Karpas-422 (cell line): ENCODE measurements around the gene CNTN4. TPM values are rescaled to one million over a fixed set of nuclear protein-coding genes. Genes with fewer than 3 reads are reported as not detected.

Source experiments
- DNase-seq: peaks from one replicate; pipeline ENCODE4 v3.0.0-alpha.2; 2015
- H2AFZ ChIP-seq: fragments of 200-600 bp; sonication (generic); 2 replicates; pipeline ENCODE4 v1.6.1; 2014; ENCODE audit warnings: antibody characterized with exemption, low read length, mixed read lengths
- H3K27ac ChIP-seq: fragments of 200-600 bp; sonication (generic); 2 replicates; pipeline ENCODE4 v1.5.1; 2014; ENCODE audit warnings: mild to moderate bottlenecking, low read length, moderate library complexity
- H3K27me3 ChIP-seq: fragments of 200-600 bp; sonication (generic); 2 replicates; pipeline ENCODE4 v1.6.1; 2014; ENCODE audit warnings: low read length, mixed read lengths
- H3K36me3 ChIP-seq: fragments of 200-600 bp; sonication (generic); 2 replicates; pipeline ENCODE4 v1.6.1; 2014; ENCODE audit warnings: low read length, mixed read lengths; ENCODE audit not compliant: insufficient read depth
- H3K4me1 ChIP-seq: fragments of 200-600 bp; sonication (generic); 2 replicates; pipeline ENCODE4 v1.6.1; 2014; ENCODE audit warnings: mild to moderate bottlenecking, low read length, mixed read lengths
- H3K4me2 ChIP-seq: fragments of 200-600 bp; sonication (generic); 2 replicates; pipeline ENCODE4 v1.6.1; 2014; ENCODE audit warnings: low read length, low read depth, mild to moderate bottlenecking; ENCODE audit not compliant: poor library complexity, severe bottlenecking
- H3K4me3 ChIP-seq: fragments of 200-600 bp; sonication (generic); 2 replicates; pipeline ENCODE4 v1.5.1; 2014; ENCODE audit warnings: mild to moderate bottlenecking, antibody characterized with exemption, low read length, mixed read lengths
- H3K79me2 ChIP-seq: fragments of 200-600 bp; sonication (generic); 2 replicates; pipeline ENCODE4 v1.6.1; 2014; ENCODE audit warnings: mild to moderate bottlenecking, low read length, mixed read lengths
- H3K9ac ChIP-seq: fragments of 200-600 bp; sonication (generic); 2 replicates; pipeline ENCODE4 v1.6.0; 2014; ENCODE audit warnings: low read length
- H3K9me2 ChIP-seq: fragments of 200-600 bp; sonication (generic), shearing (Covaris generic); replicated peaks from 2 replicates; pipeline ENCODE4 v1.6.0; 2014; ENCODE audit warnings: mild to moderate bottlenecking, low read length, moderate library complexity; ENCODE audit not compliant: insufficient read depth
- H3K9me3 ChIP-seq: fragments of 300-700, 200-600 bp; sonication (generic); 2 replicates; pipeline ENCODE4 v1.6.1; 2014; ENCODE audit warnings: low read length, mixed read lengths
- H4K20me1 ChIP-seq: fragments of 200-600 bp; sonication (generic); 2 replicates; pipeline ENCODE4 v1.6.1; 2014; ENCODE audit warnings: mild to moderate bottlenecking, antibody characterized with exemption, low read length, low read depth; ENCODE audit not compliant: insufficient read depth
- total RNA-seq: library from RNA; depleted of rRNA; stranded (reverse); fragments of >200 nt; shearing (Covaris generic); gene quantifications from 2 replicates; pipeline ENCODE4 v1.2.3, GENCODE V29; 2014; ENCODE audit warnings: low replicate concordance

The CNTN4 gene
- total RNA-seq, 1 experiment from 2014 or later, result 0.19 TPM

DNA sequence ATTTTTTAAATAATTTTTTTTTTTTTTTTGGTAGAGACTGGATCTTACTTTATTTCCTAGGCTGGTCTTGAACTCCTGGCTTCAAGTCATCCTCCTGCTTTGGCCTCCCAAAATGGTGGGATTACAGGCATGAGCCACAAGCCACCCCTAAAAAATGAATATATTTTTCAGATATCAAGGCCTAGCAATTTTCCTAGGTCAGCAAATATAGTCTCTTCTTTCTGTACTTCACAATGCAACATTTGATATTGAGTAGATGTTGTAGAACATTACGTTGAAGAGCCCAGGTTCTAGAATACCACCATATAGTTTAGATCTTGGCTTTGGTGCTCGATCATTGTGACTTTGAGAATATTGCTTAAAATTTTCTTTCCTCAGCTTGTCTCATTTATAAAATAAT, 437.9 kb downstream of the CNTN4 start:
- H3K27me3 ChIP-seq, result 0 out of 2 replicates have a peak, but pooled peaks cover 2% of the 10 kb centered on the region
- no peaks in the 10 kb centered on the region for H3K9me3 ChIP-seq
- H4K20me1 ChIP-seq, result no peaks in the 10 kb centered on the region
- no peak overlapping the region for H3K27ac ChIP-seq
- no peak overlapping the region for H3K9ac ChIP-seq
- H3K36me3 ChIP-seq, result no peaks in the 10 kb centered on the region
- DNase-seq, result no peak
- H3K4me1 ChIP-seq, result peaks cover 6% of the 10 kb centered on the region
- no peaks in the 10 kb centered on the region for H3K79me2 ChIP-seq
- no peak overlapping the region for H3K4me2 ChIP-seq
- no peak overlapping the region for H3K4me3 ChIP-seq
- no peak overlapping the region for H2AFZ ChIP-seq
- H3K9me2 ChIP-seq, result no peaks in the 10 kb centered on the region

DNA sequence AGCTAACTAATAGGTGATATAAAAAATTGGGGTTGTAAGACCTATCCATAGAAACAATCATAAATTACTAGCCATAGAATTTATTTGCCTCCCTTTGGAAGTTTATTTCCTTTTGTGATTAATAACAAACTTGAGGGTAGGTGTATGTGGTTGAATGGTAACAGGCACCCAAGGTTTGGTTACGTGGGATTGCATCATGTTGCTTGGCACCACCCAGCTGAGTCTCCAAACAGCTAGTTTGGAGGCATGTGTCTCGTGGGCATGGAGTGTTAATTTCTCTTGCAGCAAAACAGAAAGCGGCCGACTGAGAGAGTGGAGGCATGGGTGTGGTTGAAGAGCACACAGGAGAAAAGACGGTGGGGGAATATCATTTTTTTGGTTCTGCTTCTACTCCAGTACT, 441.4 kb downstream of the CNTN4 start:
- H3K9me3 ChIP-seq, result no peaks in the 10 kb centered on the region
- H3K4me1 ChIP-seq, result peaks cover 2% of the 10 kb centered on the region
- no peak overlapping the region for H3K4me2 ChIP-seq
- H3K79me2 ChIP-seq, result no peaks in the 10 kb centered on the region
- H4K20me1 ChIP-seq, result no peaks in the 10 kb centered on the region
- H3K36me3 ChIP-seq, result no peaks in the 10 kb centered on the region
- H2AFZ ChIP-seq, result no peak overlapping the region
- H3K27me3 ChIP-seq, result 0 out of 2 replicates have a peak, but pooled peaks cover 2% of the 10 kb centered on the region
- no peak overlapping the region for H3K4me3 ChIP-seq
- no peaks in the 10 kb centered on the region for H3K9me2 ChIP-seq
- H3K27ac ChIP-seq, result no peak overlapping the region
- H3K9ac ChIP-seq, result no peak overlapping the region
- no peak for DNase-seq

DNA sequence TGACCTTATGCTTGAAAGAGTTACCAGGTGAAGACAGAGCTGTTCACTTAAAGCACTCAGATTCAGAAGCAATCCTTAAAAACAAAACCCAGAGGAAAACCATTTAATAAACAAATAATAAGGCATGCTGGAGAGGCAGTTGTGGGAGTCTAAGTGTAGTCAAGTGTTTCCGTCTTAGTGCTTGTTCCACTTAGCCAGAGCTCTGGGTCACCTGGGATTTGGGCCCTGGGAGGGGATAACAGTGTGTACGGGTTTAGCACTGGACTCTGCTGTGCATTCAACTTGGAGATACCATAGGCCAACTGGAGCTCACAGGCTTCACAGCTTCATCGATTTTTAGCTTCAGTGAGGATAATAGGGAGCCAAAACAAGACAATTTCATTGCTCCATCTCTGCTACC, 444.6 kb downstream of the CNTN4 start:
- no peaks in the 10 kb centered on the region for H3K9me3 ChIP-seq
- no peaks in the 10 kb centered on the region for H3K9me2 ChIP-seq
- H4K20me1 ChIP-seq, result no peaks in the 10 kb centered on the region
- H3K4me2 ChIP-seq, result no peak overlapping the region
- H3K27ac ChIP-seq, result no peak overlapping the region
- H3K79me2 ChIP-seq, result no peaks in the 10 kb centered on the region
- no peaks in the 10 kb centered on the region for H3K4me1 ChIP-seq
- no peaks in the 10 kb centered on the region for H3K27me3 ChIP-seq
- H3K9ac ChIP-seq, result no peak overlapping the region
- no peak overlapping the region for H2AFZ ChIP-seq
- no peak for DNase-seq
- H3K4me3 ChIP-seq, result no peak overlapping the region
- H3K36me3 ChIP-seq, result no peaks in the 10 kb centered on the region

DNA sequence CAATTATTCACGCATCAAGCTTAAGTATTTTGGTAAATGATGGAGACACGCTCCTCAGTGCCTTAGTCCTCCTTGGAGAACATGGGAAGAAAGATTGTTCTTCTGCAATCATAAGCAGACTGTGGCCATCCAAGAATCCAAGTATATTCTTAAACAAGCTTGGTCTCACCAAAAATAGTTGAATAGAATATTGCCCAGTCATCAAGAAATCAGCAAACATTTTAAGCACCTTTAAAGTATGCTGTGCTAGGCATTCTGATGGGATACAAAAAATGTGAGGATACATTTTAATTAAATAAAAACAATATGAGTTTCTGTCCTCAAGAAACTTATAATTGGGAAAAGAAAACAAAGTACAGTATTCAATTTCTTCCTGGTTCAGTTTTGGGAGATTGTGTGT, 445.5 kb downstream of the CNTN4 start:
- Histone ChIP-seq H3K79me2 (no peaks in the 10 kb centered on the region), H4K20me1 (no peaks in the 10 kb centered on the region), H3K27me3 (no peaks in the 10 kb centered on the region), H3K36me3 (no peaks in the 10 kb centered on the region), H3K9ac (no peak overlapping the region), H3K4me1 (no peaks in the 10 kb centered on the region), H3K4me2 (no peak overlapping the region), H3K27ac (no peak overlapping the region), H2AFZ (no peak overlapping the region), H3K4me3 (no peak overlapping the region), H3K9me2 (no peaks in the 10 kb centered on the region), H3K9me3 (no peaks in the 10 kb centered on the region)
- no peak for DNase-seq

DNA sequence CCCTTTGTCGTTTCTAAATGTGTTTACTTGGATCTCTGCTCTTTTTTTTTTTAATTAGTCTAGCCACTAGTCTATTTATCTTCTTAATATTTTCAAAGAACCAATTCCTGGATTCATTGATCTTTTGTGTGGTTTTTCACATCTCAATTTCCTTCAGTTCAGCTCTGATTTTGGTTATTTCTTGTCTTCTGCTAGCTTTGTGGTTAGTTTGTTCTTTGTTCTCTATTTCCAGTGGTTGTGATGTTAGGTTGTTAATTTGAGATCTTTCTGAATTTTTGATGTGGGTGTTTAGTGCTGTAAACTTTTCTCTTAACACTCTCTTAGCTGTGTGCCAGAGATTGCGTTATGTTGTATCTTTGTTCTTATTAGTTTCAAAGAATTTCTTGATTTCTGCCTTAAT, 446.1 kb downstream of the CNTN4 start:
- Histone ChIP-seq H3K36me3 (no peaks in the 10 kb centered on the region), H3K4me2 (no peak overlapping the region), H3K27ac (no peak overlapping the region), H3K27me3 (no peaks in the 10 kb centered on the region), H3K9ac (no peak overlapping the region), H2AFZ (no peak overlapping the region), H3K4me3 (no peak overlapping the region), H3K9me2 (no peaks in the 10 kb centered on the region), H3K9me3 (no peaks in the 10 kb centered on the region), H3K4me1 (no peaks in the 10 kb centered on the region), H4K20me1 (no peaks in the 10 kb centered on the region), H3K79me2 (no peaks in the 10 kb centered on the region)
- no peak for DNase-seq

DNA sequence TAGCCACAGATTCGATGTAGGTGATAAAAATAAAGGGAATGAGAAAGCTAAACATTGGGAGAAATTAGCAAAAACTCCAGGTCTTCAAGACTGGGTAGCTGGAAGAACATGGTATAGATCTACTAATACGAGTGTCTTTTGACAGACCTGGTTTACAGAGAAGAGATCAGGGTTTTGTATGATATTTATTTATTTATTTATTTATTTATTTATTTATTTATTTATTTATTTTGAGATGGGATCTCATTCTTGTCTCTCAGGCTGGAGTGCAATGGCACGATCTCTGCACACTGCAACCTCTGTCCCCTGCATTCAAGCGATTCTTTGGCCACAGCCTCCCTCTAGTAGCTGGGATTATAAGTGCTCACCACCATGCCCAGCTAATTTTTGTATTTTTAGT, 448.4 kb downstream of the CNTN4 start:
- Histone ChIP-seq H3K36me3 (no peaks in the 10 kb centered on the region), H3K4me2 (no peak overlapping the region), H3K4me3 (no peak overlapping the region), H3K9ac (no peak overlapping the region), H3K9me2 (no peaks in the 10 kb centered on the region), H3K79me2 (no peaks in the 10 kb centered on the region), H3K4me1 (no peaks in the 10 kb centered on the region), H2AFZ (no peak overlapping the region), H3K27ac (no peak overlapping the region), H4K20me1 (no peaks in the 10 kb centered on the region), H3K9me3 (no peaks in the 10 kb centered on the region), H3K27me3 (no peaks in the 10 kb centered on the region)
- DNase-seq, result no peak

DNA sequence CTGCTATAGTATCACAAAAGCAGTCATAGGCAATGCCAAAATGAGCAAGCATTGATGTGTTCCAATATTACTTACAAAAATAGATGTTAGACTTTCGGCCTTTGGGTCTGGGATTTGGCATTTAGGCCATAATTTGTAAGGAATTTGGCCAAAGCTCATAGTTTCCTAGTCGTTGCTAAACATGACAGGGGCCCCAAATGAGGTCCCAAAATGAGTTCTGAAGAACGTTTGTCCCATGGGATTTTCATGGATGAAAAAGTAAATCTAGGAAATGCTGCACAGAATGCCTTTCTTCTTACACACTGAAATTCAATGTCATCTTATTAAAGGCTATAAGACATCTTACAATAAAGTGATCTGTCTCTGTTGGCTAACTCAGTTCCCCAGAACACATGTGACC, 456.0 kb downstream of the CNTN4 start:
- Histone ChIP-seq H2AFZ (no peak overlapping the region), H3K79me2 (no peaks in the 10 kb centered on the region), H3K9me3 (no peaks in the 10 kb centered on the region), H3K4me1 (no peaks in the 10 kb centered on the region), H3K27me3 (no peaks in the 10 kb centered on the region), H3K4me2 (no peak overlapping the region), H3K9ac (no peak overlapping the region), H3K9me2 (no peaks in the 10 kb centered on the region), H4K20me1 (no peaks in the 10 kb centered on the region), H3K4me3 (no peak overlapping the region), H3K27ac (no peak overlapping the region), H3K36me3 (no peaks in the 10 kb centered on the region)
- no peak for DNase-seq

DNA sequence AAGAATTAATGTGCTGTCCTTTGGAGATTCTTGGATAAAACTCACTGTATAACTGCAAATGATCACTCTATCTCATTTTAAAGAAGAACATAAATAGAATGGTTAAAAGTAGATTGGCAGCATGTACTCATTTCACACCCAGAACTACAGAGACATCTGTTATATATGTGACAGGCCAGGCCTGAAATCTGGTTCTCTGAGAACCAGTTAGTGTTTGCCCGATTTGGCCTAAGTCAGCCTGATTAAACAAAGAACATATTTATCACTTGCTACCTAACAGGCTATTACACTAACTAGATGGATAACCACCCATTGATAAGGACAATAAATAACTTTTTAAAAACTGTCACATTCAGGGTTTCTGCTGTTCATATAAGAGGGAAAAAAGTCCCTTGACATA, 460.1 kb downstream of the CNTN4 start:
- H3K9me2 ChIP-seq, result no peaks in the 10 kb centered on the region
- H3K4me1 ChIP-seq, result no peaks in the 10 kb centered on the region
- H3K9ac ChIP-seq, result no peak overlapping the region
- H4K20me1 ChIP-seq, result no peaks in the 10 kb centered on the region
- H3K9me3 ChIP-seq, result no peaks in the 10 kb centered on the region
- no peaks in the 10 kb centered on the region for H3K79me2 ChIP-seq
- H3K27ac ChIP-seq, result no peak overlapping the region
- no peak overlapping the region for H3K4me3 ChIP-seq
- H3K4me2 ChIP-seq, result no peak overlapping the region
- DNase-seq, result no peak
- H3K27me3 ChIP-seq, result no peaks in the 10 kb centered on the region
- H3K36me3 ChIP-seq, result no peaks in the 10 kb centered on the region
- H2AFZ ChIP-seq, result no peak overlapping the region

DNA sequence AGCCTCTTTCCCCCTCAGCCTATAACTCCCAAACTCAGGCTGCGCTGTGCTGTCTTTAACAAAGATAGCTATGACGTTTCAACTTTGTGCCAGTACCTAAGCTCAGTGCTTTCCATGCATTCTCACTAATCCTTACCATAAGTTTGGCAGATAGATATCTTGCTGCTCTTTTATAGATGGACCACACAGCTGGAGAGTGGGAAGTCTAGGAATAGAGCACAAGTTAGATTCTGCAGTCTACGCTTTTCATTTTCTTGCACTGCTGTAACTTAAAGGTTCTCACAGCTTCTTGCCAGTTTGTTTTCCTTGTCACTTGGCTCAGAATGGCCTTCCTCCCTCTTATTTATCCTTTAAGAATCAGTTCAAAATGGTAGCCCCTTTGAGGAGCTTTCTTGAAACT, 468.8 kb downstream of the CNTN4 start:
- Histone ChIP-seq H3K4me2 (no peak overlapping the region), H3K4me3 (no peak overlapping the region), H3K4me1 (no peaks in the 10 kb centered on the region), H2AFZ (no peak overlapping the region), H3K9me3 (no peaks in the 10 kb centered on the region), H3K27ac (no peak overlapping the region), H3K27me3 (no peaks in the 10 kb centered on the region), H3K36me3 (no peaks in the 10 kb centered on the region), H4K20me1 (no peaks in the 10 kb centered on the region), H3K9me2 (no peaks in the 10 kb centered on the region), H3K79me2 (no peaks in the 10 kb centered on the region), H3K9ac (no peak overlapping the region)
- DNase-seq, result no peak
